SK-N-SH (cell line): Measurements from ENCODE around the gene CCNG2. TPM values are rescaled to one million over a fixed set of nuclear protein-coding genes. Genes with fewer than 3 reads are reported as not detected.

ENCODE experiments used
- CTCF ChIA-PET: fragments of 300-600, 350-600 bp; formaldehyde crosslinking; extraction: SDS; loops from one replicate; lab custom pipeline; 2021; lab: Yijun Ruan, JAX
- POLR2A ChIA-PET: fragments of 350-600 bp; sonication (Branson Sonifier 250); formaldehyde crosslinking; extraction: SDS; loops from one replicate; lab custom pipeline; 2020; ENCODE audit warnings: antibody characterized with exemption, inconsistent platforms; lab: Yijun Ruan, JAX
- DNase-seq: peaks from one replicate; pipeline ENCODE4 v3.0.0; 2012
- H2AFZ ChIP-seq: fragments of 200-600 bp; sonication (generic); 2 replicates; pipeline ENCODE4 v1.8.1; 2016; ENCODE audit warnings: antibody characterized with exemption, mild to moderate bottlenecking, low read depth
- H3F3A ChIP-seq: fragments of 200-600 bp; sonication (generic); replicated peaks from 2 replicates; pipeline ENCODE3; 2016; ENCODE audit warnings: antibody characterized with exemption, mild to moderate bottlenecking; ENCODE audit not compliant: insufficient read depth
- H3K27ac ChIP-seq, 2 experiments: fragments of 200-500 bp in 1 of 2; fragments of 200-600 bp in 1 of 2; sonication (Bioruptor generic) in 1 of 2; sonication (generic), shearing (Covaris generic) in 1 of 2; 2 replicates each; pipeline versions ENCODE4 v1.5.1 to v1.6.1; 2014 to 2016; ENCODE audit warnings: low read depth in 2 of 2, inconsistent platforms in 1 of 2, low read length in 1 of 2, mild to moderate bottlenecking in 1 of 2, mixed read lengths in 1 of 2
- H3K27me3 ChIP-seq: fragments of 200-600 bp; sonication (generic), shearing (Covaris generic); 2 replicates; pipeline ENCODE4 v1.6.1; 2016; ENCODE audit warnings: mixed run types; ENCODE audit not compliant: insufficient read depth
- H3K36me3 ChIP-seq, 2 experiments: fragments of 200-500 bp in 1 of 2; fragments of 200-600 bp in 1 of 2; sonication (Bioruptor generic) in 1 of 2; sonication (generic) in 1 of 2; replicated peaks in 1 of 2; 2 replicates each; pipeline versions ENCODE3 to v1.5.1; 2014 to 2016; ENCODE audit warnings: low read length in 1 of 2, mild to moderate bottlenecking in 1 of 2; ENCODE audit not compliant: insufficient read depth in 2 of 2, control insufficient read depth in 1 of 2
- H3K4me1 ChIP-seq, 2 experiments: fragments of 200-500 bp in 1 of 2; fragments of 200-600 bp in 1 of 2; sonication (Bioruptor generic) in 1 of 2; sonication (generic), shearing (Covaris generic) in 1 of 2; 2 replicates each; pipeline versions ENCODE4 v1.5.1 to v1.6.1; 2014 to 2016; ENCODE audit warnings: low read depth in 1 of 2, low read length in 1 of 2, mixed run types in 1 of 2; ENCODE audit not compliant: insufficient read depth in 2 of 2, control insufficient read depth in 1 of 2
- H3K4me2 ChIP-seq: fragments of 200-600 bp; sonication (generic), shearing (Covaris generic); 2 replicates; pipeline ENCODE4 v1.6.1; 2017; ENCODE audit warnings: mixed run types
- H3K4me3 ChIP-seq, 2 experiments: fragments of 200-500 bp in 1 of 2; fragments of 200-600 bp in 1 of 2; sonication (Bioruptor generic) in 1 of 2; sonication (generic), shearing (Covaris generic) in 1 of 2; 2 replicates each; pipeline versions ENCODE4 v1.5.1 to v1.8.1; 2014 to 2016; ENCODE audit warnings: low read depth in 2 of 2, inconsistent platforms in 1 of 2, low read length in 1 of 2, mild to moderate bottlenecking in 1 of 2, mixed read lengths in 1 of 2, moderate library complexity in 1 of 2
- H3K79me2 ChIP-seq: fragments of 200-600 bp; sonication (generic); 2 replicates; pipeline ENCODE4 v1.8.1; 2017; ENCODE audit warnings: mild to moderate bottlenecking; ENCODE audit not compliant: insufficient read depth
- H3K9ac ChIP-seq: fragments of 200-600 bp; sonication (generic); 2 replicates; pipeline ENCODE4 v1.6.1; 2017; ENCODE audit warnings: mixed run types
- H3K9me2 ChIP-seq: fragments of 200-600 bp; sonication (generic); 2 replicates; pipeline ENCODE4 v1.6.1; 2017; ENCODE audit warnings: mixed run types
- H3K9me3 ChIP-seq: fragments of 200-600 bp; sonication (generic); 2 replicates; pipeline ENCODE4 v1.6.1; 2017; ENCODE audit warnings: mixed run types, mild to moderate bottlenecking, moderate library complexity
- H4K20me1 ChIP-seq: fragments of 200-600 bp; sonication (generic); 2 replicates; pipeline ENCODE4 v1.6.1; 2017; ENCODE audit warnings: mild to moderate bottlenecking, mixed run types; ENCODE audit not compliant: insufficient read depth
- EP300 ChIP-seq, 2 experiments: IDR thresholded peaks; 2 replicates each; pipeline versions ENCODE4 v1.4.0 to v1.6.1; 2012; ENCODE audit warnings: borderline replicate concordance in 1 of 2, low read depth in 1 of 2, low read length in 1 of 2
- EZH2phosphoT487 ChIP-seq: fragments of 200-600 bp; sonication (generic); IDR thresholded peaks from 2 replicates; pipeline ENCODE4 v1.6.1; 2017; ENCODE audit warnings: low read depth, mixed run types, mild to moderate bottlenecking, antibody characterized with exemption, moderate library complexity, borderline replicate concordance
- GABPA ChIP-seq: IDR thresholded peaks from 2 replicates; pipeline ENCODE4 v1.4.0; 2012; ENCODE audit warnings: low read depth, mild to moderate bottlenecking
- JUND ChIP-seq: IDR thresholded peaks from 2 replicates; pipeline ENCODE4 v1.4.0; 2012
- MEF2A ChIP-seq: IDR thresholded peaks from 2 replicates; pipeline ENCODE4 v1.4.0; 2012; ENCODE audit warnings: low read depth, borderline replicate concordance
- NRF1 ChIP-seq: IDR thresholded peaks from 2 replicates; pipeline ENCODE4 v1.6.1; 2012; ENCODE audit warnings: low read depth, mild to moderate bottlenecking, low read length
- POLR2AphosphoS5 ChIP-seq: IDR thresholded peaks from 2 replicates; pipeline ENCODE4 v1.6.1; 2012; ENCODE audit warnings: low read depth, low read length
- RCOR1 ChIP-seq: fragments of 150-350 bp; IDR thresholded peaks from 2 replicates; pipeline ENCODE4 v1.6.1; 2017; ENCODE audit warnings: antibody characterized with exemption, low read length
- SIN3A ChIP-seq: IDR thresholded peaks from 2 replicates; pipeline ENCODE4 v1.6.1; 2012; ENCODE audit warnings: low read depth, mild to moderate bottlenecking, low read length, moderate library complexity, borderline replicate concordance
- TEAD4 ChIP-seq: IDR thresholded peaks from 2 replicates; pipeline ENCODE4 v1.4.0; 2012; ENCODE audit warnings: mild to moderate bottlenecking, borderline replicate concordance; ENCODE audit not compliant: insufficient read depth
- YY1 ChIP-seq: IDR thresholded peaks from 2 replicates; pipeline ENCODE4 v1.4.0; 2012; ENCODE audit warnings: low read depth, mild to moderate bottlenecking
- ZBTB33 ChIP-seq: IDR thresholded peaks from 2 replicates; pipeline ENCODE4 v1.4.0; 2012; ENCODE audit warnings: low read depth, borderline replicate concordance
- WGBS: methylation state at CpG from one replicate; pipeline ENCODE4 v1.1.6; 2017; ENCODE audit warnings: low lambda C conversion rate; 5-methylcytosine and 5-hydroxymethylcytosine counted together
- polyA plus RNA-seq, 3 experiments: library from polyadenylated mRNA; depleted of rRNA; stranded (reverse); fragments of >200 nt; gene quantifications; 2 replicates each; pipeline ENCODE4 v1.2.3, GENCODE V29; 2012

The CCNG2 gene
- polyA plus RNA-seq, 1 of the 3 experiments (the other 2 are of a cell fraction) = 8.9 TPM

DNA sequence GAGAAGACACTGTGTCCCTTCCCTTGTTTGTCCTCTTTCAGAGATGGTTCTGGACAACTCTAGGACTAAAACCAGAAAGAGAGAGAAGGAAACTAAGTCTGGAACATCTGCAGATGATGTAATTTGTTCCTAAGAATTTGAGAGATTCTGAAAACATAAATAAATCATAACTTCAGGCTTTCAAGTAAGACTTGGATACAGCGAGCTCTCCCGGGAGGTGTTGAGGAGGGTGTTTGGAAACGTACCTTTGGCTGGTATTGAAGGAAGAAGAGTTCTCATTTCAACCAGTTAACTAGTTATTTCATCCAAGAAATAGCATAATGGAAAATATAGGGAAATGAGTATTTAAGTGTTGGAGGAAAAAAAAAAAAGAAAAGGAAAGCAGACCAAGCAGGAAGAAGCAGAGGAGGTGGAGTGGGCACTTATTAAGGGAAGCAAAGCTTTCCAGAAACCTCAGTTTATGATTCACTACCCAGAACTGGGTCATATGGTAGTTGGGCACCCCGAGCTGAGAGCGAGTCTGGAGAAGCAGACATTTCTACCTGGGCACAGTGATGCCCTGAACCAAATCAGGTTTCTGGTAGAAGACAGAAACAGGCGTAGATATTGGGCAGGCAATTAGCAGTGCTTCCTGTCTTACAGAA lies 26.9 kb downstream of the CCNG2 start (continued):
- TF ChIP-seq GABPA = no peak
- TF ChIP-seq NRF1 = no peak

DNA sequence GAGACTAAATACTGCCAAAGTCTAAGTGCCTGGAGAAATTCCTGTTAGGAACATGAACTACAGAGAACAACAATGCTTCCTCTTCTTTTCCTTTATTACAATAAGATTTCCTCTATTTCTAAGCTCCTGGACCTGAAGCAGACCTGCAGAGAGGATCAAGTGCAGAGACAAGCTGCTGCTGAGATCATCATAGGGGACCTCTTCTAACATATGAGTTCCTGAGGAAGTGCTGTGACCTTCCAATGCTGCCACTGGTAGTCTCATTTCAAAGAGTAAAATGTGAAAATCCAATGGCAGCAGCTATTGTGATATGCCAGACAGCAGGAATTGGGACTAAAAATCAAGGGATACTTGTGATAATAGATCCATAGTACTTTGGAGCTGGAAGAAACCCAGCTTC lies 28.0 kb downstream of the CCNG2 start:
- Histone ChIP-seq H3K9ac (no peak overlapping the region), H3K4me2 (no peak overlapping the region), H2AFZ (no peak overlapping the region), H3K79me2 (no peaks in the 10 kb centered on the region), H3K9me3 (no peaks in the 10 kb centered on the region), H3K27ac (no peak overlapping the region), H3K36me3 (no peaks in the 10 kb centered on the region), H3K9me2 (no peaks in the 10 kb centered on the region), H4K20me1 (no peaks in the 10 kb centered on the region), H3K4me1 (no peaks in the 10 kb centered on the region), H3K27me3 (peaks cover 15% of the 10 kb centered on the region; the same call in 1 of the 2 replicates), H3K4me3 (no peak overlapping the region), H3F3A (no peaks in the 10 kb centered on the region)
- CTCF ChIA-PET = interaction anchor here (0.9 to 1.3 kb wide), 2 partner anchors 15 to 19 kb away, joined by 5 read pairs; no protein-coding TSS in a partner anchor
- POLR2A ChIA-PET = no interaction called here
- DNase-seq = no peak
- TF ChIP-seq EZH2phosphoT487 = no peak
- no peak for TF ChIP-seq ZBTB33

DNA sequence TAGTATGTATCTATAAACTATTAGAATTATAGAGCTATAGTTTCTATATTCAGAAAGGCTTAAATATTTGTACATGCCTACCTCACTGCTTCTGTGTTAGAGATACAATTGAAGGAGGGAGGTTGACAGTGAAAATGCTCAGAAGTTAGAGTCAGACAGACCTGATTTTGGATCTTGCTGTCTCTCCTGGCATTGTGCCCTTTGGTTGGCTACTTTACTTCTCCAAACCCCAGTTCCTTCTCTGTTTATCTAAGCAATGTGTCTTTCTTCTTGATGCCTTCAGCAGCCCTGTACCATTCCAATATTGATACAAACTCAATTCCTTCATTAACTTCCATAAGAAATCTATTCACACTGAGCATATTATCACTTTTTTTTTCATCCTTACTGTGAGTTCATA lies 28.7 kb downstream of the CCNG2 start:
- H3F3A ChIP-seq = no peaks in the 10 kb centered on the region
- H3K36me3 ChIP-seq = no peaks in the 10 kb centered on the region
- H4K20me1 ChIP-seq = no peaks in the 10 kb centered on the region
- H3K4me2 ChIP-seq = no peak overlapping the region
- peaks cover 15% of the 10 kb centered on the region; the same call in 1 of the 2 replicates for H3K27me3 ChIP-seq
- no peak overlapping the region for H3K4me3 ChIP-seq
- H3K9me2 ChIP-seq = no peaks in the 10 kb centered on the region
- H3K9ac ChIP-seq = no peak overlapping the region
- no peak for TF ChIP-seq YY1
- no peak for TF ChIP-seq EP300 (IDR thresholded peaks at IDR 0.05; ENCODE audit: borderline replicate concordance in 1 of 2, low read depth in 1 of 2, low read length in 1 of 2)
- no peak for TF ChIP-seq MEF2A
- CTCF ChIA-PET = interaction anchor here (1.3 kb wide), 1 partner anchor 18 kb away, joined by 5 read pairs; no protein-coding TSS in a partner anchor
- no peak overlapping the region for H3K27ac ChIP-seq
- no peaks in the 10 kb centered on the region for H3K4me1 ChIP-seq
- no peaks in the 10 kb centered on the region for H3K9me3 ChIP-seq
- no peak for DNase-seq
- no peaks in the 10 kb centered on the region for H3K79me2 ChIP-seq
- POLR2A ChIA-PET = no interaction called here
- H2AFZ ChIP-seq = no peak overlapping the region

DNA sequence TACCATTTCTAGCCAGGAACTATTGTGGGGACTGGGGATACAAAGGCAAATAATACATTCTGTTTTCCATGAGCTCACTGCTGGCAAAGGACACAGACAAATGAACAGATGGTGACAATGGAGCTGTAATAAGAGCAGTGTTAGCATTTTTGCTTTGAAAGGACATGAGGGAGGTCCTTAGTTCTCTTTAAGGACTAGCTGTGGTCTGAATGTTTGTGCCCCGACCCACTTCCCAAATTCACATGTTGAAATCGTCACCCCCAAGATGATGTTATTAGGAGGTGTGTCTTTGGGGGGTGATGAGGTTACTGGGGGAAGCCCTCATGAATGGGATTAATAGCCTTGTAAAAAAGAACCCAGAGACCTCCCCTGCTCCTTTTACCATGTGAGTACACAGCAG lies 30.3 kb downstream of the CCNG2 start:
- Histone ChIP-seq H3F3A (no peaks in the 10 kb centered on the region), H3K9ac (no peak overlapping the region), H3K9me3 (no peaks in the 10 kb centered on the region), H3K79me2 (no peaks in the 10 kb centered on the region), H3K36me3 (no peaks in the 10 kb centered on the region), H3K4me2 (no peak overlapping the region), H3K27me3 (peaks cover 15% of the 10 kb centered on the region; the same call in 1 of the 2 replicates), H3K27ac (no peak overlapping the region), H3K4me3 (no peak overlapping the region), H2AFZ (no peak overlapping the region), H3K4me1 (no peaks in the 10 kb centered on the region), H4K20me1 (no peaks in the 10 kb centered on the region), H3K9me2 (no peaks in the 10 kb centered on the region)
- TF ChIP-seq RCOR1 (no peak), SIN3A (no peak), TEAD4 (no peak), POLR2AphosphoS5 (no peak), EP300 (IDR thresholded peaks at IDR 0.05; ENCODE audit: borderline replicate concordance in 1 of 2, low read depth in 1 of 2, low read length in 1 of 2) (no peak), JUND (no peak)
- DNase-seq = no peak
- ChIA-PET POLR2A (no interaction called here), CTCF (interaction anchor here (1.5 to 3.6 kb wide), 3 partner anchors 14 to 92 kb away, joined by 3 to 21 read pairs (median 11); no protein-coding TSS in a partner anchor)
- 63% methylated on average over 2 of the region's 2 CpGs for WGBS
